Stomach (tissue), 4 donors: ENCODE data around the gene CRYGA.

Experiments used
- POLR2A ChIP-seq, 4 donors: fragments of 450-650 bp; IDR thresholded peaks; one replicate each; pipeline ENCODE4 v1.6.1; 2016; ENCODE audit warnings: antibody characterized with exemption in 4 of 4, control low read depth in 2 of 4, mild to moderate bottlenecking in 1 of 4, moderate library complexity in 1 of 4
- TF ChIP-seq, protein P1 (sequence below), 7 experiments: fragments of 450-650 bp in 4 of 7; fragments of 200-600 bp in 3 of 7; sonication (generic) in 3 of 7; IDR thresholded peaks; one replicate each; pipeline ENCODE4 v1.5.1; 2016 to 2019; ENCODE audit warnings: antibody characterized with exemption in 7 of 7, control low read depth in 2 of 7, mild to moderate bottlenecking in 1 of 7

DNA sequence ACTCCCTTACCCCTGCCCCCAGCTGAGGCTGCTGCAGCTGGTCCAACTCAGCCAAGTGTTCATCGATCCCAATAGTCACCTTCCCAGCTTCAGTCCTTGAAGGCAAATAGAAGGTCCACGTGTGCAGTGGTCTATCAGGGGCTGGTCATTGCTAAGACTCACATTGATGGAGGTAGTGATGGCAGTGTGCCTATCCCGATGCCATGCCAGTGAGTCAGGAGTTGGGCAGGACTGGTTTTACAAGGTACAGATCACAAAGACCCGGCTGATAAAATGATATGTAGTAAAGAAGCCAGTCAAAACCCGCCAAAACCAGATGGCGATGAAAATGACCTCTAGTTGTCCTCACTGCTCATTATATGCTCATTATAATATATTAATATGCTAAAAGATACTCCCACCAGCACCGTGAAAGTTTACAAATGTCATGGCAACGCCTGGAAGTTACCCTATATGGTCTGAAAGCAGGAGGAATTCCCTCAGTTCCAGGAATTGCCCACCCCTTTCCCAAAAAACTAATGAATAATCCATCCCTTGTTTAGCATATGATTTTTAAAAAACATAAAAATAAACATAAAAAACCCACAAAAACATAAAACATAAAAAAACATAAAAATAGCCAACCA lies 29.3 kb upstream of the CRYGA start:
- TF ChIP-seq POLR2A (IDR thresholded peaks at IDR 0.05) = no peak
- TF ChIP-seq, protein P1, sequence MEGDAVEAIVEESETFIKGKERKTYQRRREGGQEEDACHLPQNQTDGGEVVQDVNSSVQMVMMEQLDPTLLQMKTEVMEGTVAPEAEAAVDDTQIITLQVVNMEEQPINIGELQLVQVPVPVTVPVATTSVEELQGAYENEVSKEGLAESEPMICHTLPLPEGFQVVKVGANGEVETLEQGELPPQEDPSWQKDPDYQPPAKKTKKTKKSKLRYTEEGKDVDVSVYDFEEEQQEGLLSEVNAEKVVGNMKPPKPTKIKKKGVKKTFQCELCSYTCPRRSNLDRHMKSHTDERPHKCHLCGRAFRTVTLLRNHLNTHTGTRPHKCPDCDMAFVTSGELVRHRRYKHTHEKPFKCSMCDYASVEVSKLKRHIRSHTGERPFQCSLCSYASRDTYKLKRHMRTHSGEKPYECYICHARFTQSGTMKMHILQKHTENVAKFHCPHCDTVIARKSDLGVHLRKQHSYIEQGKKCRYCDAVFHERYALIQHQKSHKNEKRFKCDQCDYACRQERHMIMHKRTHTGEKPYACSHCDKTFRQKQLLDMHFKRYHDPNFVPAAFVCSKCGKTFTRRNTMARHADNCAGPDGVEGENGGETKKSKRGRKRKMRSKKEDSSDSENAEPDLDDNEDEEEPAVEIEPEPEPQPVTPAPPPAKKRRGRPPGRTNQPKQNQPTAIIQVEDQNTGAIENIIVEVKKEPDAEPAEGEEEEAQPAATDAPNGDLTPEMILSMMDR (IDR thresholded peaks at IDR 0.05) = no peak
